ENCODE measurements around the gene CCDC6. TPM values are rescaled to one million over a fixed set of nuclear protein-coding genes. Genes with fewer than 3 reads are reported as not detected.
A peak's percentile ranks its signal among the peaks of the same experiment; 100 is the strongest.

CCDC6 gene
- total RNA-seq, 2 donors from 2014 or later, result 65.8 to 91.0 TPM

GRCh38 chr10:59900048-59900727, 6.2 kb downstream of the CCDC6 start:
- H3K4me3 ChIP-seq, result no peak overlapping the region
- H3K27me3 ChIP-seq, result no peaks in the 10 kb centered on the region
- intact Hi-C loops (cut with DNase I), result loop anchor here (5.0 to 10.0 kb wide), 2 partner anchors 33 to 135 kb away; no protein-coding TSS in a partner anchor
- H3K27ac ChIP-seq, result no peak overlapping the region
- H3K9me3 ChIP-seq, result no peaks in the 10 kb centered on the region
- H3K36me3 ChIP-seq, result no peaks in the 10 kb centered on the region
- no peak for TF ChIP-seq CTCF (IDR thresholded peaks at IDR 0.05)
- peaks cover 33% of the 10 kb centered on the region for H3K4me1 ChIP-seq
- H3K9ac ChIP-seq (ENCODE audit: low read depth in 2 of 2, low read length in 2 of 2), result no peak overlapping the region
- no peak for DNase-seq

- no peaks in the 10 kb centered on the region for H3K36me3 ChIP-seq
- DNase-seq, result no peak
- no peaks in the 10 kb centered on the region for H3K27me3 ChIP-seq
- H3K4me1 ChIP-seq, result peaks cover 39% of the 10 kb centered on the region
- H3K9ac ChIP-seq (ENCODE audit: low read depth in 2 of 2, low read length in 2 of 2), result peak overlapping the region in 1 of 2 donors; percentile 52
- TF ChIP-seq CTCF (IDR thresholded peaks at IDR 0.05), result no peak
- H3K9me3 ChIP-seq, result no peaks in the 10 kb centered on the region
- H3K4me3 ChIP-seq, result no peak overlapping the region
- H3K27ac ChIP-seq, result peak overlapping the region; percentile 48
- intact Hi-C loops (cut with DNase I), result no loop called here
These were observed 8.1 kb downstream of the CCDC6 start for GRCh38 chr10:59898125-59898835.

- intact Hi-C loops (cut with DNase I), result no loop called here
- Histone ChIP-seq H3K27ac (peak overlapping the region; percentile 65), H3K9me3 (no peaks in the 10 kb centered on the region), H3K4me3 (no peak overlapping the region), H3K9ac (ENCODE audit: low read depth in 2 of 2, low read length in 2 of 2) (no peak overlapping the region), H3K27me3 (no peaks in the 10 kb centered on the region), H3K36me3 (no peaks in the 10 kb centered on the region), H3K4me1 (peaks cover 30% of the 10 kb centered on the region)
- TF ChIP-seq CTCF (IDR thresholded peaks at IDR 0.05), result no peak
- DNase-seq, result peak; percentile 79
These were observed 10.2 kb downstream of the CCDC6 start for GRCh38 chr10:59896191-59896590.

- intact Hi-C loops (cut with DNase I), result no loop called here
- Histone ChIP-seq H3K4me3 (no peak overlapping the region), H3K27me3 (no peaks in the 10 kb centered on the region), H3K9ac (ENCODE audit: low read depth in 2 of 2, low read length in 2 of 2) (peak overlapping the region in 1 of 2 donors; percentile 2), H3K9me3 (no peaks in the 10 kb centered on the region), H3K36me3 (no peaks in the 10 kb centered on the region), H3K27ac (peak overlapping the region; percentile 65), H3K4me1 (peaks cover 27% of the 10 kb centered on the region)
- peak; percentile 73 for DNase-seq
- TF ChIP-seq CTCF (IDR thresholded peaks at IDR 0.05), result no peak
These were observed 10.7 kb downstream of the CCDC6 start for GRCh38 chr10:59895629-59896116.

GRCh38 chr10:59894114-59894513, 12.2 kb downstream of the CCDC6 start:
- no peaks in the 10 kb centered on the region for H3K36me3 ChIP-seq
- H3K27ac ChIP-seq, result no peak overlapping the region
- H3K4me1 ChIP-seq, result peaks cover 18% of the 10 kb centered on the region
- intact Hi-C loops (cut with DNase I), result no loop called here
- H3K9me3 ChIP-seq, result no peaks in the 10 kb centered on the region
- no peak overlapping the region for H3K9ac ChIP-seq (ENCODE audit: low read depth in 2 of 2, low read length in 2 of 2)
- peak; percentile 72 for DNase-seq
- H3K4me3 ChIP-seq, result no peak overlapping the region
- H3K27me3 ChIP-seq, result no peaks in the 10 kb centered on the region
- no peak for TF ChIP-seq CTCF (IDR thresholded peaks at IDR 0.05)

Data from colonic mucosa (tissue), 4 donors.